HG02840 (cell line): ENCODE data around the gene SPAG4.

ENCODE experiments used
- ATAC-seq: cut with Tn5 transposase; IDR thresholded peaks from one replicate; pipeline ENCODE4 v1.9.1; 2021; ENCODE audit warnings: mild to moderate bottlenecking, moderate library complexity, moderate number of reproducible peaks; ENCODE audit not compliant: unreplicated experiment, low FRiP score

Gene SPAG4

GRCh38 chr20:35598899-35599775, 16.5 kb upstream of the SPAG4 start:
- ATAC-seq: no peak

GRCh38 chr20:35599776-35600120, 15.9 kb upstream of the SPAG4 start:
- no peak for ATAC-seq

DNA sequence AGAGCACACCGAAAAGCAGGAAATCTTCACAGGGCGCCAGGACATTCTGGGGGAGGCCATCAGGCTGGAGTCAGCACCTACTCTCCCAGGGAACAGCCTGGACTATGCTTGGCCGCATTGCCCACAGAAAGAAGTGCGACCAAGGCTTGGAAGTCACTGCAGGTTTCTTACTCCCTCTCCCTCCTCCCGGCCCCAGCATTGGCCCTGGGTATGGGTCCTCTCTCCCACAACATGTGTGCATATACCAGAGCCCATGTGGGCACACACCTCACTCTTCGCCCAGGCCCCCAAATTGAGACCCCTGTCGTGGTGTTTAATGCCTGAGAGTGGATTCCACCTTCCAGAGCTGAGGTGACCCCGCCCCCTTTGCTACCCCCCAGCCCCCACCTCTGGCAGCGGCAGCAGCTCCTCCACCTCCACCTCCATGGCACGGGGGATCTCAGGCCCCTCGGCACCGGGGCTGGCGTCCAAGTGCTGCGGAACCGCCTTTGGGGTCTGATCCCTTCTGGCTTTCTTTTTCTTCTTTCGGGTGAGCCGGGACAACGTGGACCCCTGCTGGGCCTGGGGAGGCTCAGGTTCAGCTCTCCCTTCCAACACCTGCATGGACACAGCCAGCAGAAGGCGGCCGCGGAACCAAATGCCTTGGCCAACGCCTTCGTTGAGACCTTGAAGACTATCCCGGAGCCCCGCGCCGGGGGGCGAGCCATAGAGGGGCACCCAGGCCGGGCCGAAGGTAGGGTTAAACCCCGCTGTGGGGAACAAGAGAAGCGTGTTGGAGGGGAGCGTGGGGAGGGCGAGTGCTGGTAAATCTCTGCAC, 15.2 kb upstream of the SPAG4 start:
- no peak for ATAC-seq

GRCh38 chr20:35600993-35601973, 14.3 kb upstream of the SPAG4 start:
- no peak for ATAC-seq

DNA sequence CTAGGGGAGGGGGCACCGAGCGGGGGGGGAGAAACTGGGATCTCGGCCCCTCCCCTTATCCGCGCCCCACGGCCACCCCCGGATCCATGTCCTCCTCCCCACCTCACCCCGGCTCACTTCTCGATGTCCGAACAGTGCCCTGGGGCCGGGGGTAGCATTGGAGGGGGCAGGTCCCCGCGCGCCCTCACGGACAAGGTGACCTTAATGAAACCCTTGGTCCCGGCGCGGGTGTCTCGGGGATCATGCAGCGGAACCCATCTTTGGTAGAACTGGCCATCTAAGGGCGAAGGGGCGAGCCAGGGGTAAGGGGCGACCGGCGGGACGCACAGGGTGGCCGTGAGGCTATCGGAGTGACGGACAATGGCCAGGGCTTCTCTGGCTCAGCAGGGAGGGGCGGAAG, 13.6 kb upstream of the SPAG4 start:
- no peak for ATAC-seq

DNA sequence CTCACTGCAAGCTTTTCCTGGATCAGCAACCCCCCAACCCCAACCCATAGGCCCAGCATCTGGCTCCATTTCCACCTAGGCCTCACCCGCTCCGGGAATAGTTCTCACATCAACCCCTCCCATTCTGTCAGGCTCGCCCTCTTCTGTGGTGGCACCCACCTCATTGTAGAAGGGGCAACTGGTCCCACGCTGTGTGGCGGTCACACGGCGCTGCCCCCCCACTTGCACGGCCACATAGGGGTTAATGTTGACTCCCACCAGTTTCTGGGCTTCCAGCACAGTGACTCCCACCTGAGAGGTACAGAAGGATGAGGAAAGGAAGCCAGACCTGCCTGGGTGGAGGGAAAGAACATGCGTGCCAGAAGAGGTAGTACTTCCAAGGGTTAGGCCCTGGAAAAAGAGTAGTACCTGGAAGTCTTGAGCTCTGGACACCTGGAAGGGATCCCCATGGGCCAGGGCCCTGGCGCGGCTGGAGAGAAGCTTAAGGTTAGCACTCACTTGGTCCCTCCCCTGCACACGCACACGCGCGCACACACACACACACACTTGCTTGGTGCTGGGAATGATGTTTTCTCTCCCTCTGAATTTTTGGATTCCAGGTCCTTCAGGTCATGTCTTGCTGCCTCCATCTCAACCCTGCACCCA, 12.7 kb upstream of the SPAG4 start:
- ATAC-seq: no peak

DNA sequence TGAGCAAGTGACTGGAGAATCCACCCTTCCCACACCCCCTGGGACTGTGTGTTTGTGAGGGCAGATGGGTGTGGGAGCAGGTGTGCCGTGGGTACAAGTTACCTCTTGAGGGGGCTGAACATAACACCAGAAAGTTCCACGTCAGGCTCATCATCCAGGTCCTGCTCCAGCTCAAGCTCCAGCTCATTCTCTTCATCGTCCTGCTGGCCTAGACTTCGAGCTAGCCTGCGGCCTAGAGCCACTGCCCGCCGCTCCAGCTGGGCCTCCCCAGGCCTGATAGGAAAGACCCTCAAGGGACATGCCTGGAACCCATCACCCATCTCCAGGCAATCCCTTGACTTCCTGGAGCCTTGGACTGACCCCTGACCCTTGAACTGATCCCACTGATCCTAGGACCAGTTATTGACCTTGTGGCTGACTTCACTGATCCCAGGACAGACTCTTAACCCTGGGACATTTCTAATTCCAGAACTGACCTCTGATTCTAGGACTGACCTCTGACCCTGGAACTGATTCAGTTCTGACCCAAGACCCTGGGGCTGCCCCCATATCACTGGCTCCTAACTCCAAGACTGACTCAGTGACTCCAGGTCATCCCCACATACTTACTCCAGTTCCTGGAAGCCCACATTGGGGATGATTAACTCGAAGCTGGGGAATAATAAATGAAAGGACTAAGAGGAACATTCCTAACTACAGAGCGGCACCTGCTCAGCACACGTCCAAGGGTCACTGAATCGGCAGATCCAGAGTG, 11.8 kb upstream of the SPAG4 start:
- ATAC-seq: no peak

GRCh38 chr20:35604449-35604747, 11.2 kb upstream of the SPAG4 start:
- no peak for ATAC-seq

DNA sequence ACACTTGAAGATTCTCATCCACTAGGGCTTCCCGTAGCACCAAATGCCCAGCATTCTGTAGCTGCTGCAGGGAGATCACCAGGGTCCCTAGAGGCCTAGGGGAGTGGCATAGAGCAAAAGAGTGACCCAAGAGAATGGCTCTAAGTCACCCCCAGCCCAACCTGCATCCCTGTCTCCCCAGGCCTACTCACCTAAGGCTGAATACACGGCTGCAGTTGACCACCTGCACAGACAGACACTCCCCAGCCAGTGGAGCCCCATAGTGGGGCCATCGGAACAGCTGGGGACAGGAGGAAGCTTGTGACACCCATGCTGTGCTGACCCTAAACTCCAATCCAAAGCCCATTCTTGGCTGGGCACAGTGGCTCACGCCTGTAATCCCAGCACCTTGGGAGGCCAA, 9.5 kb upstream of the SPAG4 start:
- ATAC-seq: no peak

DNA sequence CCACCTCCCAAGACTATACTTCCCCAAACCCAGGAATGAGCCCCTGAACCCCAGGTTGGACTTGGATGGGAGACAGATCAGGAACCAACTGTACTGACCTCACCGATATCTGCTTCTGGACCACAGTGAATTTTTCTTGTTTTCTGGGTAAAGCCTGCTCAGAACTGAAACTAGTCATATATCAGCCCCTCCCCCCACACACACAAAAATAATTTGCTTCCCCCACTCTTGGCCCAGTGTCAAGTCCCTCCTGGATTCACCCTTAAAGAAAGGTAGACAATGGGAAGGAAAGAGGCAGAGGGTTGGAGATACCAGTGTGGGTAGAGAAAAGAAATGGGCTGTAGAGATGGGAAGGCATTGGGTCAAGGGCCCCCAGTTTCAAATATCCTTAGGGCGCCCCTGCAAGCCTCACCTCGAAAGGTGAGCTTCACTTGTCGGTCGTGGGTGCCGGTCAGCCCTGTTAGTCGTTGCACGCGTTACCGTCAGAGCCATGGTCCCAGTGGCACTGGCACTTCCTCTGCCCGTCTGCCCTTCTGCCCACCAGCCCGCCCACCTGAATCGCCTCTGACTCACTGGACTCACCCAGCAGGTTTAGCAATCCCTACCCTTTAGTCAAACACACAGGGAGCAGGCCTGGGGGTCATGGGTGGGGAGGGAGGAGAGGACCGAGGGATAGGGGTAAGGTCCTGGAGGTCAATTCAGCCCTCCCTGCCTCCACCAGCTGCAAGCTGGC, 8.5 kb upstream of the SPAG4 start:
- ATAC-seq: no peak

DNA sequence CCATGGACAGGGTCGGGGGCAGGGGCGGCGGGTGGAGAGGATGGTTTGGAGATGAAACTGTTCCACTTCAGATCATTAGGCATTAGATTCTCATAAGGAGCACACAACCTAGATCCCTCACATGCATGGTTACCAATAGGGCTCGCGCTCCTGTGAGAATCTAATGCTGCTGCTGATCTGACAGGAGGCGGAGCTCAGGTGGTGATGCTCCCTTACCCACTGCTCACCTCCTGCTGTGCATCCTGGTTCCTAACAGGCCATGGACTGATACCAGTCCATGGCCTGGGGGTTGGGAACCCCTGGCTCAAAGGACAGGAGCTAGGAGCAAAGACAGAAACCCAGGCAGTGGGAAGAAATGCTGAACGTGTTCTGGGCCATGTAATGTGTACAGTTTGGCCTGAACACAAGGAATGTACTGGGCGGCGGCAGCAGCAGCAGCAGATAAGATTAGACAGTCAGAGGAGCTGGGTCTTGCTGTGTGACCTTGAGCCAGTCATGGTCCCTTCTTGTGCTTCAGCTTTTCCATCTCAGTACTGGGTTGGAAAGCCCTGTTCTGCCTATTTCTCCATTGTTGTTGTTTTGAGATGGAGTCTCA, 4.7 kb upstream of the SPAG4 start:
- ATAC-seq: no peak

DNA sequence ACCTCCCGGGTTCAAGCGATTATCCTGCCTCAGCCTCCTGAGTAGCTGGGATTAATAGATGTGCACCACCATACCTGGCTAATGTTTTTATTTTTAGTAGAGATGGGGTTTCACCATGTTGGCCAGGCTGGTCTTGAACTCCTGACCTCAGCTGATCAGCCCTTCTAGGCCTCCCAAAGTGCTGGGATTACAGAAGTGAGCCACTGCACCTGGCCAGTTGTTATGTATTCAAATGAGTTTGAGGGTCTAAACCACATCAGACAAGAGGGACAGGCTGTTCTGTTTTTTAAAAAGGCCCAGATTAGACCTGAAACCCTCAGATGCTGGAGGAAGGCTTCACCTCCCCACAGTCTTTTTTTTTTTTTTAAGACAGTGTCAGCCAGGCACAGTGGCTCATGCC, 4.1 kb upstream of the SPAG4 start:
- ATAC-seq: no peak

GRCh38 chr20:35616465-35617396, 1.1 kb downstream of the SPAG4 start:
- peak; percentile 78 for ATAC-seq

DNA sequence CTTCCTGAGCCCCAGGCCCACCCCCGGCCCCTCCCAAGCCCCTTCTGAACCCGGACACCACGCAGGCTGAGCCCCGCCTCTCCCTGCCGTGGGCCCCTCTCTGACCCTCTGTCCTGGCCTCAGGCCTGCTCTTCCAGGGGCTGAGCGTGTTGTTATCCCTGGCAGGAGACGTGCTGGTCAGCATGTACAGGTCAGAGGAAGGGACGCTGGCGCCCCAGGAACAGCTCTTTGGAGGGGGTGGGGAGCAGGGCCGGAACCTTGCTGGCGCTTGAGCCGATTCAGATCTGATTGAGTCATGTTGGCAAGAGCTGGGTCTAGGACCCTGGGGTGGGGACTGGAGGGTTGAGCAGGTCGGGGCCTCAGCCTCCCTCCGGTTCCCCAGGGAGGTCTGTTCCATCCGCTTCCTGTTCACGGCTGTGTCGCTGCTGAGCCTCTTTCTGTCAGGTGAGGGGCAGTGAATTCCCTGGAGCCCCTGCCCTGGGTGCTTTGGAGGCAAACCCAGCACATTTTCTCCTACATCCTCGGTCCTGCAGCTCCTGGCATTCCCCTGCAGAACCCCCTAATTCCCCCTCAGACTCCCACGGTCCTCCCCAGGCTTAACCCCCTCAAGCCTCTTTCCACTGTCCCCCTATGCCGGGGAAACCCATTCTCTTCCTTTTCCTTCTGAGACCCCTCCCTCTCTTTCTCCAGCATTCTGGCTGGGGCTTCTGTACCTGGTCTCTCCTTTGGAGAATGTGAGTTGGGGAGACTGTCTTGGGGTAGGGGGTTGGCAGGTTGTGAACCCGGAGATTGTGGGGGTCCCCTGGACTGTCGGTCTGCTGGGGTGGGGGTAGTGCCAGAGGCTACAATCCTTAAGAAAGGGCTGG, 2.0 kb downstream of the SPAG4 start:
- no peak for ATAC-seq

DNA sequence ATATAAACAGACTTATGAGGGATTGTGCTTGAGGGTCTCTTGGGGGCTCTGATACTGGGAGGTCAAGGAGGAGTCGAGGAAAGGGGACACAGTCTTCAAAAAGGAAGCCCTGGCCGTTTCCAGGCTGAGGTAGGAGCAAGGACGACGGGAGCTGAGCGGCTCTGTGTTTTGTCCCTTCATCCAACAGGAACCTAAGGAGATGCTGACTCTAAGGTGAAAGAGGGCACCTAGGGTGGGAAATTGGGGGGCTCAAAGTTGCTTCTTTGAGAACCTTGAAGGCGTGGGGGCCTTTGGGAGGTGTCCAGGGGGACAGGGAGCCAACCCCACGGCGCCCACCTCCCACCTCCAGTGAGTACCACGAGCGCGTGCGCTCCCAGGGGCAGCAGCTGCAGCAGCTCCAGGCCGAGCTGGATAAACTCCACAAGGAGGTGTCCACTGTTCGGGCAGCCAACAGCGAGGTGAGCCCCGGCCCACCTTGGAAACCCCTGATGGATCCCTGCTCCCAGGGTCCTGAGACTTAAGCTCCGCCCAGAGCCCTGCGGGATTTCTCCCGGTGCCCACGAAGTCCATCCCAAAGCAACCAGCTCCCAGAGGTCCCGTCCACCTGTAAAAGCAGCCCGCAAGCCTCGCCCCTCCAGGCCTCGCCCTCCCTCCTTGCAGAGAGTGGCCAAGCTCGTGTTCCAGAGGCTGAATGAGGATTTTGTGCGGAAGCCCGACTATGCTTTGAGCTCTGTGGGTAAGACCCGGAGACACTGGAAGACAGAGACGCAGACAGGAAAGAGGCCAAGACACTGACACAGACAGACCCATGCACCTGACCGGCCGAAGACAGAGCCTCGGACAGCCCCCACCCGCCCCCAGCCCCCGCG, 2.9 kb downstream of the SPAG4 start:
- no peak for ATAC-seq
